Fibroblast of the aortic adventitia (primary cell): ENCODE data around the gene PTP4A2. TPM values are rescaled to one million over a fixed set of nuclear protein-coding genes. Genes with fewer than 3 reads are reported as not detected.
A peak's percentile ranks its signal among the peaks of the same experiment; 100 is the strongest.
"Not testable (repeated sequence)": the region's sequence is repeated elsewhere in the genome, so short reads cannot be mapped to it uniquely, and the experiment has no call there.

ENCODE experiments used
- DNase-seq: peaks from one replicate; pipeline ENCODE4 v3.0.0-alpha.2; 2010; ENCODE audit warnings: low read depth
- H3K4me3 ChIP-seq: 2 replicates; pipeline ENCODE4 v1.5.1; 2011; ENCODE audit warnings: low read depth, mild to moderate bottlenecking, control low read depth, low read length, moderate library complexity
- CTCF ChIP-seq: IDR thresholded peaks from 2 replicates; pipeline ENCODE4 v1.5.1; 2011; ENCODE audit warnings: mild to moderate bottlenecking, low read length, control low read depth, inconsistent platforms; ENCODE audit not compliant: insufficient read depth
- total RNA-seq: library from RNA; depleted of rRNA; stranded (reverse); fragments of >200 nt; gene quantifications from 2 replicates; pipeline ENCODE4 v1.2.3, GENCODE V29; 2012; ENCODE audit warnings: low replicate concordance

PTP4A2 gene
- total RNA-seq, 1 donor = 692 TPM

GRCh38 chr1:31949862-31950261 lies 11.7 kb upstream of the PTP4A2 start:
- DNase-seq = no peak
- TF ChIP-seq CTCF = no peak
- no peak overlapping the region for H3K4me3 ChIP-seq

GRCh38 chr1:31945677-31946076 lies 7.5 kb upstream of the PTP4A2 start:
- not testable (repeated sequence) for H3K4me3 ChIP-seq

GRCh38 chr1:31944205-31945089 lies 6.3 kb upstream of the PTP4A2 start:
- TF ChIP-seq CTCF = no peak
- peak overlapping the region; percentile 59 for H3K4me3 ChIP-seq
- DNase-seq = peak; percentile 95

More at GRCh38 chr1:31945677-31946076, 7.5 kb upstream of the PTP4A2 start:
- DNase-seq = not testable (repeated sequence)

- H3K4me3 ChIP-seq = peak overlapping the region; percentile 28
- DNase-seq = no peak
- no peak for TF ChIP-seq CTCF
Observed at GRCh38 chr1:31943546-31944184, 5.5 kb upstream of the PTP4A2 start.

- H3K4me3 ChIP-seq, DNase-seq: not testable (repeated sequence)
Observed at GRCh38 chr1:31942061-31942460, 3.9 kb upstream of the PTP4A2 start.

GRCh38 chr1:31939484-31940329 lies 1.5 kb upstream of the PTP4A2 start:
- TF ChIP-seq CTCF = peak; percentile 48
- no peak overlapping the region for H3K4me3 ChIP-seq
- peak; percentile 64 for DNase-seq

- H3K4me3 ChIP-seq = peak overlapping the region; percentile 96
- no peak for TF ChIP-seq CTCF
- peak; percentile 63 for DNase-seq
Observed at GRCh38 chr1:31937300-31938183, 626 bp downstream of the PTP4A2 start.
